Stimulated activated CD8-positive, alpha-beta memory T cell treated with anti-CD3 and anti-CD28 coated beads, Interleukin-15, amount 100 ng/mL, for 48 hours (primary cell): Measurements from ENCODE around the gene COL4A2.
"Not testable (repeated sequence)": the region's sequence is repeated elsewhere in the genome, so short reads cannot be mapped to it uniquely, and the experiment has no call there.

ENCODE experiments used
- DNase-seq, 2 donors: peaks; one replicate each; pipeline ENCODE4 v3.0.0-alpha.2; 2020; ENCODE audit warnings: low read depth in 2 of 2

COL4A2 gene

DNA sequence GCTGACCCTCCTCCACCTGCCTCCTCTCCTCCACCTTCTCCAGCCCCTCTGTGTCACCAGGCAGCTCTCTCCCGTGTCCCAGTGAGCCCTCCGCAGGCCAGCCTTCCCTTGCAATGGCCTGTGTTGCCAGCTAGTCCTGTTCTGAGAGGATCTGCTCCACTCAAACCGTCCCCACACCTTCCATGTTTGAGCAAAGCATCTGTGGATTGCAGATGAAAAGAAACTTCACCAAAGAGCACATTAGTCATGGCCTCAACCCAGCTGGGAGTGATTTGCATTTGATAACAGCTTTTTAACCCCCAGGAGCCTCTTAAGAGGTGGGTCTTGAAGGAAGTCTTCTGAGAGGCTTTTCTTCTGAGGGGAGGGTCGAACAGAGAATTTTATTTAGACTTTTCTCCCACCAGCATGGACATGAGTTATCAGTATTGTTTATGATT, 72.8 kb downstream of the COL4A2 start:
- DNase-seq: no peak

DNA sequence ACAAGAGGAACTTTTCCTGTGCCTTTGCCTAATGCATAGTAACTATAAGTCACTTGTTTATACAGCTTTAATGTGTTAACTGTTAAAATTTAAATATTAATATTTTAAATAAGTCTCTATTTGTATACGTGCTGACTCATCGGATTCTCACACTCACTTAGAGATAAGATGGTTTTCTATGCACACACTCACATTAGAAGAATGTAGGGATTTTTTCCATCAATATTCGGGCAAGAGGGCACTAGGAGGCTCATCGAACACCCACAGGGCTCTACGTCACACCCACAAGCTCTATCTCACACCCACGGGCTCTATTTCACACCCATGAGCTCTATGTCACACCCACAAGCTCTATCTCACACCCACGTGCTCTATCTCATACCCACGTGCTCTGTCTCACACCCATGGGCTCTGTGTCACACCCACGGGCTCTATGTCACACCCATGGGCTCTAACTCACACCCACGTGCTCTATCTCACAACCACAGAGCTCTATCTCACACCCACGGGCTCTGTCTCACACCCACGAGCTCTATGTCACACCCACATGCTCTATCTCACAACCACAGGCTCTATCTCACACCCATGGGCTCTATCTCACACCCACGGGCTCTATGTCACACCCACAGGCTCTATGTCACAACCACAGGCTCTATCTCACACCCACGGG, 73.4 kb downstream of the COL4A2 start:
- no peak for DNase-seq

DNA sequence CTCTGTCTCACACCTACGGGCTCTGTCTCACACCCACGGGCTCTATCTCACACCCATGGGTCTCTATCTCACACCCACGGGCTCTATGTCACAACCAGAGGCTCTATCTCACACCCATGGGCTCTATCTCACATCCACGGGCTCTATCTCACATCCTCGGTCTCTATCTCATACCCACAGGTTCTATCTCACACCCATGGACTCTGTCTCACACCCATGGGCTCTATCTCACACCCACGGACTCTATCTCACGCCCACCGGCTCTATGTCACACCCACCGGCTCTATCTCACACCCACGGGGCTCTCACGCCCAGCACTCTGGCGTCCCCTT, 73.9 kb downstream of the COL4A2 start:
- no peak for DNase-seq

DNA sequence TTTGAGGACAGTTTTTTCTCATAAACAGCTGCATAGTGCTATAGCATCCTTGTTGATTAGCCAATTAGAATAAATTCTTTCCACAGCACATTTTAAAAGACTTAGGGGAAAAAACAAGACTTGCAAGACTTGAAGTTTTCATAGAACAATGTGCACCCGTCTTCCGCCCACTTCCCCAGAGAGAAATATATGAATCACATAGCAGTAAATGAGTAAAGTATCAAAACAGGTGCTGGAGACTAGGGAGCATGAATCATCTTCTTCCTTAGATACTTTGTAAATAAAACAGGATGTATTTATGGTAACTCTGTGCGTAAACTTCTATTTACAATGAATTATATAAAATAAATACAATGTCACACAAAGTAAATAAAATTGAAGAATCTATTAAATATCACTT, 75.1 kb downstream of the COL4A2 start:
- no peak for DNase-seq

DNA sequence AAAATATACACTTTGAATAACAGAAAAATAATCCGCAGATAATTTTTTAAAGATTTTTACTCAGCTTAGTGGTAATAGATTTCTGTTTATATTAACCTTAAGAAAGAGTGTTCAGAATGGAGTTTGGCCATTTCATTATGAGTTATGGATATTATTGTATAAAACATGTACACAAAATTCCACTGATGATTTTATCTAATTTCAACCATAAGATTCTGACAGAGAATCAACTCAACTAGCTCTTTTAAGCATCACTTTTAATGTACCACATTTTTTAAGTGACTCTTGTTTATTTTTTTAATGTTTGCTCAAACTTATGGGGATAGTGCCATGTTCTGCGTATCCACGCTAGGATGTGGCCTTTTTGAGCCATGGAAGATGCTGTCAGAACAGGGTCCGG, 75.7 kb downstream of the COL4A2 start:
- no peak for DNase-seq

DNA sequence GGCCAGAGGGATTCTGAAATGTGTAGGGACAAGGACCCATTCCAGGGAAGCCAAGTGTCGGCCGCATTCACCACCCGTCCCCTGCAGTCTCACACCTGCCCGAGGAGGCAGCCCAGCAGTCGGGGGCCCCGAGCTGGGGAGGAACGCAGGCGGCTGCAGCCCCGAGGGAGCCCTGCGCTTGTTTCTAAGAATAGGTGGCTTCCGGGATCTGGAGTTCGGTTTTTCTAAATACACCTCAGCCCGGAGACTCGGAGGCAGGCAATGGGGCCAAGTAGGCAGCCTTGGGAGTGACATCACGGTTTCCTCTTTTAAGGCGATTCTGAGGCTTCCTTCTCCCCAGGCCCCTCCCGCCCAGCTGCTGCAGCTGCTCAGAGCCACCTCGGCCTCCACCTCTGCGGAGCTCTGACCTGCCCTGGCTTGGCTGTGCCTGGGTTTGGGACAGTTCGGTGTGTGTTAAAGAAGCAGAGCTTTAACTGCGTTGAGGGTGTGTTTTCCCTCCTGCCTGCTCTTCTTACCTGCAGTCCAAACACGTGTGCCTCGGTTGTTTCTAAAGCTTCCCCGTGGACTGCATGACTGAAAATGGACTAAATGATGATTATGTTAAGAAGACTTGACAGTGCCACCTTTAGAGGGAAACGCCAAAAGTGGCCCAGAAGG, 80.5 kb downstream of the COL4A2 start:
- no peak for DNase-seq

DNA sequence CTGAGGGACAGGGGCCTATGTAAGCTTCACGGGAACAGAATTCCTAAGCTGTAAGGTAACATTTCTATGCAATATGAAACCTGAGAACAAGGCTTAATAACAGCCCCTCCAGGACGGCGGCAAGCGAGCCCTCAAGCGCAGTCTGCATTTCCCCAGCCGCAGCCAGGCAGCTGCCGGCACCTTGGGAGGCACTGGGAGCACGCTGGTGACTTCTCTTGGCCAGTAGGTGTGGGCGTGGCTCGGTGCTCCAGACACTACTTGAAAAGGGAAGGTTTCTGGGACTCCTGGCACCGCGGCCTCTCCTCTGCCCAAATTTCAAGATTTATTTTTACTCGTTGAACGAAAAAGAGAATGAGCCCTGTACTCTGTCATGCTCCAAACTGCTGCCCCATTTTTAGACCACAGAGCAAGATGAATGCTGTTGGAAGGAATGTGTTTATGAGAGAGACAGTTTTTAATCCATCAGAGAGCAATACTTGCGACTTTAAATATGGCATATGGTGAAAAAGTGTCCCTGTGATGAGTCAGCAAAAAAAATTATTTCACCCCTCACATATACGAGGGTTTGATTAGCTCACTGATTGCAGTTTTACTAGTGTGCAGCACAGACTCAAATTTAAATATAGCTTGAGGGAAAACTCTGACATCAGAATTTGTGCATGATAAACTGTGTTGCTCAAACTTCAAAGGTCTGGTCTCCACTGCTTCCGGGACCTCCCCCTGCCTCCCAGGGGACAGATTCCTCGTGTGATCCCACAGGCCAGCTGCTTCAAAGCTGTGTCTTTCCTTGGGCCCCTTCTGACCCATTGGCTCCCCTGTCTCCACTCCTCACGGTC, 81.2 kb downstream of the COL4A2 start:
- DNase-seq: no peak

DNA sequence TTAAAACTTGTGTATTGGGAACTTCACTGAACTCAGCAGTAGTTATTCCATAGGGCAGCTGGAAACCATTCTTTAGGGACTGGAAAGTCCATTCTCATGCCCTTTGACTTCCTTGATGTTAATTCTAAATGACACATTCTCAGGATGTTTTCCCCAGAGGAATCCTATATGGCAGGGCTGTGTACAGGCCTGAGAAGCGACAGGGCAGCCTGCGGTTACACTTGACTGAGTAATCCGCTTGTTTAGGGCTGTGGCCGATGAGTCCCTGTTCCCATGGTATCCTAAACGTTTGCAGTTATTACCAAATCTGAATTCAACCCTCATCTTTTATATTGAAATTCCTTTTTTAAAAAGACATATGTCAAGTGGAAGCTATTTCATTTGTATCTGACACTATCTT, 83.5 kb downstream of the COL4A2 start:
- DNase-seq: no peak

DNA sequence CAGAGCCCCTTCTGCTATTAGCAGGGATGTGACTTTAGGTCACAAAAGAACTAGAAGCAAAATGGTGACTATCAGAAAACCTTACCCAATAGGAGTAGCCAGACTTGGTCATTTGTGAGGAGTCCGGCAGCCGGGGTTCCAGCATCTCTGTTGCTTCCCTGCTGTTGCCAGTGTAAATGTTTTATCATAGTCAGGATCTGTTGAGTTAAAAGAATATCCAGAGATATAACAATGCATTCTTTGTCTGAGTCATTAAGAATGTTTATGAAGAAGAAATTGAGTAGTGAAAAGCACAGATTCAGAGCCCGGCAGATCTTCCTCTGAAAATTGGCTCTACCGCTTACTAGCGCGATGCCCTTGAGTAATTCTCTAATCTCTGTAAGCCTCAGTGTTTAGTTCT, 84.2 kb downstream of the COL4A2 start:
- DNase-seq: no peak

DNA sequence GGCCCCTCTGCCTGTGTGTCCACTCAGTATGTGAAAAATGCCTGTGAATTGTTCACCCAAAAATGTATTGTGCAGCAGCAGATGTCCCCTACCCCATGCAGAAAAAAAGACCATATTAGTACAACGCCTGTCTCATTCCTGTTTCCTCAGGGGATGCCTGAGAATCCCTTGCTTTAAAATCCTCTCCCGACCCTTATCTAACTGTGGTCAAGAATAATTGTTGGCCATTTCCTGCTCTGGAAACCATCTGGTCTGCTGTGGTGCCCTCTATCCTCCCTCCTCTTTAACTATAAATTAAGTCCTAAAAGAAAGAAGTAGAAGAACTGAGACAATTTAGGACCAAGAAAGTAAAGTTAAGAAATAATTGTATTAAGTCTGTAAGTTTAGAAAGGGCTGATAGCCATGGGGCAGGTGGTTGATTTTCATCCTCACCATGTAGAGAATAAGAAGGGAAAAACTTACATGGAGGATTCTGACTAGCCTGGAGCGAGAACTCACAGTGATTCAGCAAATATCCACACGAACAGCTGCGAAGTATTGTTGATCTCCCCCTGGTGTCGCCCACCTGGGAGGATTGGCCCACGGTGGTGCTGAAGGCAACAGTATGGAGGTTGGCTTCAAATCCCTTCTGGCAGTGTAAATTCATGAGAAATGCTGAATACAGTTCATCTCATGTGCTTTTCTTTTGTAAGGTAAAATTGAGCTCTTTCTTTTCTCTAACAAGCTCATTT, 85.6 kb downstream of the COL4A2 start:
- no peak for DNase-seq

DNA sequence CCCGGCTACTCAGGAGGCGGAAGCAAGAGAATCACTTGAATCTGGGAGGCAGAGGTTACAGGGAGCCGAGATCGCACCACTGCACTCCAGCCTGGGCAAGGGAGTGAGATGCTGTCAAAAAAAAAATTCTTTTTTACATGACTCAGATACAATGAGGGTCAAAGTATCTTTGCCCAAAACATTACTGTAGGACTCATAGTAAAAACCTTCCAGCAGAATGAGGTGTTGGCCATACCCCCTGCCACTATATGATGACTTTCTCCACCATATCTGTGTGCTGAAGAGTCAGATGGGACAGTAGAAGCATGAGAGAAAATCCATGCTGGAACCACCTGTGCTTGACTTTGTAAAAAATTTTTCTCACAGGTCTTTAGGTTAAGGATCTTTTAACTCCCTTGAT, 86.7 kb downstream of the COL4A2 start:
- no peak for DNase-seq

DNA sequence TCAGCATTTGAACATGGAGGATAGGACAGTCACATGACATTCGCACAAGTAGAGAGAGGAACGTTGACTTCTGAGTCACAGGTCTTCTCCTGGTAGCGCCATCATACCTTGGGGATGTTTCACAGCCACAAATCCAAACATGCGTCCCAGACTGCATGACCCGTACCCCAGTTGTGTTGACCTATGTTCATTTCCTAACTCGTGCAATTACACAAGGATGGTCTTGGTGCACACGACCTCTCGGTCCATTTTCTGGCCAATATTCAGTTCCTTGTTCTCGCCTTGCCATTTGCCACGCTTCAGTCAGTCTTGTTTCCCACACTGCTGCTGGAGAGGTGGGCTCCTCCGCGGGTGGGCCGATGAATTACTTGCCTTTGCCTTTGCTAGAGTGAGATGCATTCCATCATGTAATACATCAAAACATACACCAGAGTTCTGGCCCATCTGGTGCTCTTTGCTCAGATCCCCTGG, 87.3 kb downstream of the COL4A2 start:
- no peak for DNase-seq

DNA sequence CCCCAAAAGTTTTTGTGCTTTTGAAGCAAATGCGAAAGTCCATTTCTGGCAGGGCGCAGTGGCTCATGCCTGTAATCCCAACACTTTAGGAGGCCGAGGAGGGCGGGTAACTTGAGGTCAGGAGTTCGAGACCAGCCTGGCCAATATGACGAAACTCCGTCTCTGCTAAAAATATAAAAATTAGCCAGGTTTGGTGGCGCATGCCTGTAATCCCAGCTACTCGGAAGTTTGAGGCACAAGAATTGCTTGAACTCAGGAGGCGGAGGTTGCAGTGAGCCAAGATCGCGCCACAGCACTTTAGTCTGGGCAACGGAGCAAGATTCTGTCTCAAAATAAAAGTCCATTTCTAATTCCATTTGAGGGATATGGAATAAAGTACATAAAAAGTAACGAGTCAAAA, 88.5 kb downstream of the COL4A2 start:
- not testable (repeated sequence) for DNase-seq

DNA sequence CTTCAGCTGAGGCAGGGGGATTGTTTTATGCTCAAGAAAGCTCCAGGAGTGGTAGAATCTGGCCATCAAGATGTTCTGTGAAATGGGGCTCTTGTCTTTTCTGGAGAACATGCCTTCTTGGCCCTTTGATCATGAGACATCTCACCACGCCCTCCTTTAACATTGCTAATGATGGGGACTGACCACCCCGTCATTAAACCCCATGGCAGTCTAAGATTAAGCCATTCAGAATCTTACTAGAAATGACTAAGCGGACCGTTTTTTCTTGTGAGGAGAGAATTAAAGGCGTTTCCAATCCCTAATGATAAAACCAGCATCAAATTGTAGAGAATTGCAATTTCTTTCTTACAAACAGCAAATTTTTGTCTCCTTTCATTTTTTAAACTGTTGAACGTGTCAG, 89.4 kb downstream of the COL4A2 start:
- no peak for DNase-seq

DNA sequence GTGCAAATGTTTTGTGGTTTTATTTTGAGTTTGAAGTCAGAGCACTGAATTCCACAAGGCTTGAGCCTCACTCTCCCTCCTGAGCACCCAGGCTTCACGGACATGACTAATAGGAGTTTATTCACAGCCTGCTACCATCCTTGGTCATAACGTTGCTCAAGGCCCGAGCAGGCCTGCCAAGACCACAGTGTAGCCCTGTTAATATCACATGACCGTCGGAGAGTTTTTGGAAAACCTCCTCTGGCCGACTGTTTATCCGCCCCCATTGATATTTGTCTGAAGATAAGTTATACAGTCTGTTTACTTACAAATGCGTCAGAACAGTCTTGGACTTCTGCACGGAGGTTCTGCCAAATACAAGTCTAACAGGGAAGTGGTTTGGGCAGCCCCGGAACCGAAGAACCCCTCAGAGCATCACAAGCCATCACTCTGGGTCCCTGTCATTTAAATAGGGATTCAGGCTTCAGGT, 89.9 kb downstream of the COL4A2 start:
- DNase-seq: no peak

DNA sequence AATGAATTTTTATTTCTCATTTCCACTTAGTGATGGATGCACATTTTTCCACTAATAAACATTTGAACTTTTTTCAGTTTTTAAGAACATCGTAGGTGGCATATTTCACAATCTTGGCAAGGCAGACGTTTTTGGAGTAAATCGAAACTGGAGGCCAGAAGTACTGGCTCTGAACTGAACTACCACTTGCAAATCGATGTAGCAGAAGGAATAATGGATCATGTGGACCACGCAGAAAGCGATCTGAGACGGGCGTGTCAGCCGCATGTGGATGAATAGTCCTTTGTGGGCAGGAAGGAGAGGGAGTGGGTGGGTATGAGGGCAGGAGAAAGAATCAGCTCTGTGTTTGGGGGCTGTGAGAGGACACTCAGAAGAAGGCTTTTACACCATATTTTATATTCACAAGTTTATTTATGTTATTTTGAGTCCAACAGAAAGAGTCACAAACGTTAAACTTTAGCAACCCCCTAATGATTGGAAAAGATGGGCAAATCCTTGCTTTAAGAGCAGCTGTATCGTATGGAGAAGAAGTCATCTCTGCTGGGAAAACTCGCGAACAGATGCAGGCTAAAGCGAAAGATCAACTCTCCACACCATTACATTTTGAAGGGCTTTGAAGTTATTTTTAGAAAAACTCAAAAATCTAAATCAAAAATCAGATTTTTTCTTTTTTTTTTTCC, 90.5 kb downstream of the COL4A2 start:
- DNase-seq: no peak

DNA sequence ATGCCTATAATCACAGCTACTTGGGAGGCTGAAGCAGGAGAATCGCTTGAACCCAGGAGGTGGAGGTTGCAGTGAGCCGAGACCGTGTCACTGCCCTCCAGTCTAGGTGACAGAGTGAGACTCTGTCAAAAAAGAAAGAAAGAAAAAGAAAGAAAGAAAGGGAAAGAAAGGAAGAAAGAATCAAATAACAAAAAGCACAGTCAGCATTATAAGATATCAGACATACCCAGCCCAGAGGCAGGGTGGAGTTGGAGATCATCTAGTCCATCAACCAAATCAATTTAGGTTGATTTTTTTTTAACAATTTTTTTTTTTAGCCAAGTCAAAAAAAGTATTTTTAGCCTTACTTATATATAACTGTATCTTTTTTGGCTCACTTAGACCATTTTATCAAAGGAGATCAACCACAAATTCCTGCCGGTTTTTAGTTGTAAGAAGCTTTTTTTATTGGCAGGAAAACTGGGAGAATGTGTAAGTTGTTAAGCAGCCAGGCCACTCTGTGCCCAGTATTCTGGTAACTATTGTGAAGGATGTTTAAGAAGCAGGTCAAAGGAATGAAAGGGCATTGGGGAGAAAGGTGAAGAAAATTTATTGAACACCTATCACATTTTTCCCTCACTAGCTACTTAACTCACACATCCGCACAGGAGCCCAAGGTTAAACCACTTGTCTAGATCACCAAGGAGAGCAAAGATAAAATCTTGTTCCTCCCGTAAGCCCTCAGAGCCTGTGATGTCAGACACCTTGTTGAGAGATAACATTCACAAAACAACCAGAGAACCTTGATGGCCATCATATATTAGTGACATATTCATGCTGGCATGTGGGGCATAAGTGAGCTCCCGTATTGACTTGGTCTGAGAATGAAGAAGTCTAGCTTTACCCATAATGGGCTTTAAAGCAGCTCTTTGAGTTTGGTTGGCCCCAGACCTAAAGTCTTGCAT, 91.8 kb downstream of the COL4A2 start:
- no peak for DNase-seq

DNA sequence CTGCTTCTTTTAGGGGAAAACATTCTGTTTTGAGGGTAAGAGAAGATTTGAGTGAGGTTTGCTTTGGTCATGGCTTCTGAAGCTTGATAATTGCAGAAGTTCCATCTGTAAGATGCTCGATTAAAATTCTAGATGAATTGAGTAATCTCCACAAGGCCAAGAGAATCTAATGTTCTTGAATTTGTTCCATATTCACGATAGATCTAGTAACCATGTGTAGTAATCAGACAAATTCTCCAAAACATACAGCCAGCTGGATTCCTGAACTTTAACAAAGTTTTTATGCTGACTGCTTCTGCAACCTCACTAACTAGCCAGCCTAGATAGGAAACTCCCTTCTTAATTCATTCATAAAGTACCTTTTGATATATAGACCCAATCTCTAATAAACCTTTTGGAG, 92.7 kb downstream of the COL4A2 start:
- DNase-seq: no peak

DNA sequence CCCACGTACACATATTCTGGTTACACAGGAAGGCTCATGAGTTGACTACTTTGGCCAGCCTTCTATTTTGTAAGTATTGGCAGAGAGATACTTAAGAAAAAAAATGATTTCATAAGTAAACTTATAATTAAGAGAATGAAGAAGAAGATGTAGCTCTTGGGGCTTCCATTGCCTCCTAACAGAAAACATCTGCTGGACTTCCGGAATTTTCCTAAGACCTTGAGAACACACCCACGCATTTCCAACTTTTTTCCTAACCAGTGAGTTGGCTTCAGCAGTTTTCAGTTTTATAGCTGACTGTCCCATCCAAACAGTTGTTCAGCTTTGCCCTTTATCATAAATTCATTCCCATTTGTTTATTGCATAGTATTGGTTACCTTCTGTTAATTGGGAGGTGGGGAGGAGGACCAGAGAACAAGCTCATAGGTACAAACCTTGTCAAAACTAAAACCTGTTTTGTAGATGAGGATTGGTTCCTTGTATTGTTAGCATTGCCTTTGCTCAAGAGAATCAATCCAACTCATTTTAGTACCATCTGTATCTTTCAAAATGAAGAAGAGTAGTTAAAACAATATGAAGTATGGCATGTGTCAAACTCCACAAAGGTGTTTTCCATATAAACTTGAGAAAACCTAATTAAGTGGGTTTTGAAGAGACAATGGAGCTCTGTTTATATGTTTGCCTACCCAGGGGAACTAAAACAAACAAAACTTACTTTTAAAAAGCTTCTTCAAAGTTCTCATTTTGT, 93.9 kb downstream of the COL4A2 start:
- no peak for DNase-seq
